DND-41 (cell line): ENCODE measurements around the gene KIF25.

Experiments
- ATAC-seq: fragments of 200-7000 bp; cut with Tn5 transposase; 3 replicates; pipeline ENCODE4 v1.9.1; 2021; ENCODE audit warnings: low read depth; ENCODE audit not compliant: insufficient read depth
- DNase-seq: peaks from one replicate; pipeline ENCODE4 v3.0.0-alpha.2; 2020
- H2AFZ ChIP-seq: 2 replicates; pipeline ENCODE4 v1.6.0; 2012; ENCODE audit warnings: low read depth, low read length
- H3K27ac ChIP-seq: 2 replicates; pipeline ENCODE4 v1.5.1; 2012; ENCODE audit warnings: low read length, inconsistent platforms
- H3K27me3 ChIP-seq: fragments of 200-600 bp; sonication (generic); 2 replicates; pipeline ENCODE4 v1.6.0; 2012; ENCODE audit warnings: low read length, mild to moderate bottlenecking, inconsistent platforms; ENCODE audit not compliant: insufficient read depth, poor library complexity
- H3K36me3 ChIP-seq: 2 replicates; pipeline ENCODE4 v1.5.1; 2012; ENCODE audit warnings: low read length, inconsistent platforms; ENCODE audit not compliant: insufficient read depth
- H3K4me1 ChIP-seq: 2 replicates; pipeline ENCODE4 v1.5.1; 2012; ENCODE audit warnings: mild to moderate bottlenecking, low read length; ENCODE audit not compliant: insufficient read depth
- H3K4me2 ChIP-seq: 2 replicates; pipeline ENCODE4 v1.6.0; 2012; ENCODE audit warnings: mild to moderate bottlenecking, moderate library complexity, low read length, inconsistent platforms; ENCODE audit not compliant: insufficient read depth
- H3K4me3 ChIP-seq, 2 experiments: fragments of 200-600 bp in 1 of 2; shearing (Covaris generic) in 1 of 2; 2 replicates each; pipeline ENCODE4 v1.5.1; 2012 to 2016; ENCODE audit warnings: inconsistent platforms in 2 of 2, low read length in 2 of 2, mild to moderate bottlenecking in 2 of 2, low read depth in 1 of 2, moderate library complexity in 1 of 2
- H3K79me2 ChIP-seq: 2 replicates; pipeline ENCODE4 v1.6.0; 2012; ENCODE audit warnings: low read length, inconsistent platforms; ENCODE audit not compliant: insufficient read depth
- H3K9ac ChIP-seq: 2 replicates; pipeline ENCODE4 v1.6.0; 2012; ENCODE audit warnings: low read depth, mild to moderate bottlenecking, inconsistent platforms, low read length, moderate library complexity
- H3K9me3 ChIP-seq: 2 replicates; pipeline ENCODE4 v1.5.1; 2012; ENCODE audit warnings: low read length, moderate library complexity, mild to moderate bottlenecking, inconsistent platforms; ENCODE audit not compliant: insufficient read depth, severe bottlenecking
- H4K20me1 ChIP-seq: 2 replicates; pipeline ENCODE4 v1.6.0; 2012; ENCODE audit warnings: low read length; ENCODE audit not compliant: insufficient read depth
- CTCF ChIP-seq: IDR thresholded peaks from 2 replicates; pipeline ENCODE4 v1.5.1; 2012; ENCODE audit warnings: borderline replicate concordance, low read length, moderate library complexity, mild to moderate bottlenecking; ENCODE audit not compliant: poor library complexity, severe bottlenecking; ENCODE audit errors: extremely low read depth
- EZH2 ChIP-seq: IDR thresholded peaks from 3 replicates; pipeline ENCODE4 v1.6.1; 2012; ENCODE audit warnings: borderline replicate concordance, low read depth, mild to moderate bottlenecking, moderate library complexity, low read length, inconsistent platforms; ENCODE audit not compliant: severe bottlenecking

Gene KIF25

GRCh38 chr6:167970230-167970629, 27.2 kb upstream of the KIF25 start:
- ATAC-seq (no peak), DNase-seq (no peak)
- no peaks in the 10 kb centered on the region for H3K79me2 ChIP-seq
- TF ChIP-seq EZH2 (no peak), CTCF (no peak)
- no peaks in the 10 kb centered on the region for H3K4me1 ChIP-seq
- no peaks in the 10 kb centered on the region for H3K36me3 ChIP-seq
- no peak overlapping the region for H2AFZ ChIP-seq
- no peak overlapping the region for H3K4me2 ChIP-seq
- H3K9me3 ChIP-seq = no peaks in the 10 kb centered on the region
- no peaks in the 10 kb centered on the region for H3K27me3 ChIP-seq
- H3K27ac ChIP-seq = no peak overlapping the region
- no peak overlapping the region for H3K9ac ChIP-seq
- H4K20me1 ChIP-seq = no peaks in the 10 kb centered on the region
- no peak overlapping the region for H3K4me3 ChIP-seq

- Histone ChIP-seq H3K27me3 (no peaks in the 10 kb centered on the region), H3K4me2 (no peak overlapping the region), H3K79me2 (no peaks in the 10 kb centered on the region), H3K9ac (no peak overlapping the region), H3K4me1 (no peaks in the 10 kb centered on the region), H4K20me1 (no peaks in the 10 kb centered on the region), H3K9me3 (no peaks in the 10 kb centered on the region), H3K4me3 (no peak overlapping the region), H2AFZ (no peak overlapping the region), H3K27ac (no peak overlapping the region), H3K36me3 (no peaks in the 10 kb centered on the region)
- TF ChIP-seq EZH2 = no peak
- TF ChIP-seq CTCF = no peak
- DNase-seq (no peak), ATAC-seq (no peak)
Measured at GRCh38 chr6:167972193-167972592, 25.3 kb upstream of the KIF25 start.

- no peak for ATAC-seq
- Histone ChIP-seq H3K4me2 (no peak overlapping the region), H3K27me3 (no peaks in the 10 kb centered on the region), H3K36me3 (no peaks in the 10 kb centered on the region), H3K9me3 (no peaks in the 10 kb centered on the region), H2AFZ (no peak overlapping the region), H3K4me1 (no peaks in the 10 kb centered on the region), H3K9ac (no peak overlapping the region), H4K20me1 (no peaks in the 10 kb centered on the region), H3K27ac (no peak overlapping the region), H3K79me2 (no peaks in the 10 kb centered on the region), H3K4me3 (no peak overlapping the region)
- DNase-seq = no peak
- TF ChIP-seq EZH2 (no peak), CTCF (no peak)
Measured at GRCh38 chr6:167973148-167973885, 24.2 kb upstream of the KIF25 start.
